Sigmoid colon (tissue), 4 donors: ENCODE results near the gene PIGR.

Source experiments
- EP300 ChIP-seq, 4 donors: sonication (generic); formaldehyde crosslinking; IDR thresholded peaks; one replicate each; pipeline ENCODE4 v1.6.1; 2017; ENCODE audit warnings: antibody characterized with exemption in 4 of 4
- POLR2A ChIP-seq, 2 donors: fragments of 450-650 bp; IDR thresholded peaks; one replicate each; pipeline ENCODE4 v1.6.1; 2016; ENCODE audit warnings: antibody characterized with exemption in 2 of 2, mild to moderate bottlenecking in 2 of 2, moderate library complexity in 2 of 2
- POLR2AphosphoS5 ChIP-seq, 4 donors: sonication (generic); formaldehyde crosslinking; IDR thresholded peaks; one replicate each; pipeline ENCODE4 v1.6.1; 2017; ENCODE audit warnings: antibody characterized with exemption in 4 of 4
- TF ChIP-seq, protein P1 (sequence below), 4 experiments: fragments of 450-650 bp in 3 of 4; fragments of 200-600 bp in 1 of 4; IDR thresholded peaks; one replicate each; pipeline ENCODE4 v1.5.1; 2016 to 2019; ENCODE audit warnings: antibody characterized with exemption in 4 of 4, mild to moderate bottlenecking in 3 of 4, moderate library complexity in 2 of 4

GRCh38 chr1:206902702-206903101, 43.6 kb downstream of the PIGR start:
- TF ChIP-seq, protein P1, sequence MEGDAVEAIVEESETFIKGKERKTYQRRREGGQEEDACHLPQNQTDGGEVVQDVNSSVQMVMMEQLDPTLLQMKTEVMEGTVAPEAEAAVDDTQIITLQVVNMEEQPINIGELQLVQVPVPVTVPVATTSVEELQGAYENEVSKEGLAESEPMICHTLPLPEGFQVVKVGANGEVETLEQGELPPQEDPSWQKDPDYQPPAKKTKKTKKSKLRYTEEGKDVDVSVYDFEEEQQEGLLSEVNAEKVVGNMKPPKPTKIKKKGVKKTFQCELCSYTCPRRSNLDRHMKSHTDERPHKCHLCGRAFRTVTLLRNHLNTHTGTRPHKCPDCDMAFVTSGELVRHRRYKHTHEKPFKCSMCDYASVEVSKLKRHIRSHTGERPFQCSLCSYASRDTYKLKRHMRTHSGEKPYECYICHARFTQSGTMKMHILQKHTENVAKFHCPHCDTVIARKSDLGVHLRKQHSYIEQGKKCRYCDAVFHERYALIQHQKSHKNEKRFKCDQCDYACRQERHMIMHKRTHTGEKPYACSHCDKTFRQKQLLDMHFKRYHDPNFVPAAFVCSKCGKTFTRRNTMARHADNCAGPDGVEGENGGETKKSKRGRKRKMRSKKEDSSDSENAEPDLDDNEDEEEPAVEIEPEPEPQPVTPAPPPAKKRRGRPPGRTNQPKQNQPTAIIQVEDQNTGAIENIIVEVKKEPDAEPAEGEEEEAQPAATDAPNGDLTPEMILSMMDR (IDR thresholded peaks at IDR 0.05): no peak
- TF ChIP-seq POLR2A (IDR thresholded peaks at IDR 0.05) (no peak), POLR2AphosphoS5 (IDR thresholded peaks at IDR 0.05) (no peak), EP300 (IDR thresholded peaks at IDR 0.05) (no peak)
